SK-N-SH treated with all-trans-retinoic acid at 6 μM for 48 hours (cell line): Measurements from ENCODE around the gene ZNHIT3.

Experiments
- ARNTL ChIP-seq: fragments of 450-650 bp; formaldehyde crosslinking; IDR thresholded peaks from 2 replicates; pipeline ENCODE4 v1.5.0; 2020; ENCODE audit warnings: low read depth, mild to moderate bottlenecking, moderate library complexity, borderline replicate concordance
- OSR1 ChIP-seq: fragments of 250-450 bp; sonication (Bioruptor Pico); IDR thresholded peaks from 2 replicates; pipeline ENCODE4 v1.8.0; 2022; ENCODE audit warnings: moderate library complexity, mild to moderate bottlenecking, inconsistent platforms
- RARB ChIP-seq: fragments of 250-450 bp; sonication (Bioruptor Pico); IDR thresholded peaks from 2 replicates; pipeline ENCODE4 v1.8.0; 2021; ENCODE audit warnings: mild to moderate bottlenecking, moderate library complexity
- ZC3H10 ChIP-seq: fragments of 250-450 bp; sonication (Bioruptor Pico); IDR thresholded peaks from 2 replicates; pipeline ENCODE4 v1.5.1; 2021; ENCODE audit warnings: mild to moderate bottlenecking, moderate library complexity
- ZFP30 ChIP-seq: fragments of 450-650 bp; formaldehyde crosslinking; IDR thresholded peaks from 2 replicates; pipeline ENCODE4 v1.5.0; 2022; ENCODE audit warnings: mild to moderate bottlenecking, moderate library complexity
- ZNF565 ChIP-seq: fragments of 450-650 bp; formaldehyde crosslinking; conservative IDR thresholded peaks from 2 replicates; pipeline ENCODE4 v1.5.0; 2020; ENCODE audit warnings: low read depth, mild to moderate bottlenecking, moderate library complexity
- ZNF8 ChIP-seq: fragments of 450-650 bp; formaldehyde crosslinking; IDR thresholded peaks from 2 replicates; pipeline ENCODE4 v1.5.0; 2020; ENCODE audit warnings: mild to moderate bottlenecking, moderate library complexity
- TF ChIP-seq, protein P1 (sequence below): fragments of 250-450 bp; sonication (Bioruptor Pico); IDR thresholded peaks from 2 replicates; pipeline ENCODE4 v1.8.0; 2020; ENCODE audit warnings: mild to moderate bottlenecking, moderate library complexity, borderline replicate concordance

DNA sequence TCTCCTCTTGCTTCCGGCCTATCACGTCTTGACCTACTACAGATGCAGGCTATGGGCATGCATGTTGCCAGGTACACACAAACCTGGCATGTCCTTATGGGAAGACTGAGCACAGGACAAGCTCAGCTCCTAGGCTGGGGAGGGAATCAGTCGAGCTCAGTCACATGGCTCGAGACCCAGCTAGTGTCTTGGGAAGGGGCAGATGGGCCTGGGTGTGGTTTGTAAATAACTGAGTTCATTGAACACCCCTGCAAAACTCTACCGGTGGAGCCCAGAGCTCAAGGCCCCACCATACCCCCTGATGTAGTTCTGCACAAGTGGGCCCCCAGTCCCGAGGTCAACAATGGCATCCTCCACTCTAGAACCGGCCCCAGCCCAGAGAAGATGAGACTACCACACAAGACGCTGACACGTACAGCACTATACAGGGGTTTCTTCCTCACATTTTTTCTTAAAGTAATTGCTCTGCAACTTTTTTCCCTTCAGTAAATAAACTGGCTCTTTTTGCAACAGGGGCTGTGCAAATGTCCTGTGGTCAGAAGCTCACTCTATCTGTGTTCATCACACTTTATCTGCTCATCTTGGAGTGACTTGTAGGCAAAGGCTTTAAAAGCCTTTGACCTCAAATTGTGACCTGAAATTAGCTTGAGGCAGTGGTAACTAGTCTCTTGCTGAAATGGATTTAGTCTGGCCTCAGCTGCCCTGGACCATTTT is 22.9 kb downstream of the ZNHIT3 start:
- TF ChIP-seq ARNTL (CRISPR knock-in tag) (no peak), ZNF565 (no peak), ZFP30 (CRISPR knock-in tag) (no peak), ZNF8 (no peak), ZC3H10 (CRISPR knock-in tag) (no peak), RARB (no peak), OSR1 (CRISPR knock-in tag) (no peak)
- TF ChIP-seq, protein P1, sequence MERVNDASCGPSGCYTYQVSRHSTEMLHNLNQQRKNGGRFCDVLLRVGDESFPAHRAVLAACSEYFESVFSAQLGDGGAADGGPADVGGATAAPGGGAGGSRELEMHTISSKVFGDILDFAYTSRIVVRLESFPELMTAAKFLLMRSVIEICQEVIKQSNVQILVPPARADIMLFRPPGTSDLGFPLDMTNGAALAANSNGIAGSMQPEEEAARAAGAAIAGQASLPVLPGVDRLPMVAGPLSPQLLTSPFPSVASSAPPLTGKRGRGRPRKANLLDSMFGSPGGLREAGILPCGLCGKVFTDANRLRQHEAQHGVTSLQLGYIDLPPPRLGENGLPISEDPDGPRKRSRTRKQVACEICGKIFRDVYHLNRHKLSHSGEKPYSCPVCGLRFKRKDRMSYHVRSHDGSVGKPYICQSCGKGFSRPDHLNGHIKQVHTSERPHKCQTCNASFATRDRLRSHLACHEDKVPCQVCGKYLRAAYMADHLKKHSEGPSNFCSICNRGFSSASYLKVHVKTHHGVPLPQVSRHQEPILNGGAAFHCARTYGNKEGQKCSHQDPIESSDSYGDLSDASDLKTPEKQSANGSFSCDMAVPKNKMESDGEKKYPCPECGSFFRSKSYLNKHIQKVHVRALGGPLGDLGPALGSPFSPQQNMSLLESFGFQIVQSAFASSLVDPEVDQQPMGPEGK (CRISPR knock-in tag) = no peak
